GM18507 (cell line): Measurements from ENCODE around the gene PLCD4.
A peak's percentile ranks its signal among the peaks of the same experiment; 100 is the strongest.

Experiments
- DNase-seq: peaks from one replicate; pipeline ENCODE4 v3.0.0; 2011; ENCODE audit warnings: low read depth; ENCODE audit not compliant: insufficient read length; ENCODE audit errors: extremely low spot score
- FAIRE-seq: peaks from 2 replicates; lab custom pipeline; 2011; peaks lifted over from hg19 to GRCh38; lab: Jason Lieb, UNC

The PLCD4 gene

DNA sequence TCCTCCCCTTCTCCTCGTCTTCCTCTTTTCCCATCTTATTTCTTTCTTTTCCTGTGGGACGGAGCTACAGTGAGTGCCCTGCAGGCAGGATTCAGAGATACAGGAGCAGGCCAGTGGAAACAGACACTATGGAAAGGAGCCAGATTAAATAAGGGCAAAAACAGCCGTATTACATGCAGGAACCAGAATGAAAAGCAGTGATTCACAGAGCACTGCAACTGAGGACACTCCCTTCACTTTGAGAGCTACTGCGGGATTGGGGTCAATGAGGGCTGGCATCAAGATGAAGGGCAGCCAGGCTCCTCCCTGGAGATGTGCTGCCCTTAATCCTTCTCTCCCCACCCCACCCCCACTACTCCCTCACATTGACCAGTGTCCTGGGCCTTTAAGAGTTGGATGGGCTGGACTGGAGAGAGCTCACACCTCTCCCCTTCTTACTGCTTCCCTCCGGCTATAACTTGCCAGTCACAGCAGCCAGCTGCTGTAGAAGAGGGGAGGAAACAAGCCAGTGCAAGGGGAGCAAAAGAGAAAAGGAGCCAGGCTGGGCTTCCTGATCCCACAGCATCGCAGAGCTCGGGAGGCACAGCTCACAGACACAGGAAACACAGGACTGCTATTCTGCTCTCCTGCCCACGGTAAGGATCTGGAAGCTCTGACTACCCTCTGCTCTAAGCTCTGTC lies at the start of gene PLCD4:
Gene PLCD4, plus strand, starts transcription at position 464 of the 680 bp plus-strand sequence. CDS start 7,841 bp downstream, outside the sequence.
- FAIRE-seq (no peak), DNase-seq (no peak)

GRCh38 chr2:218557941-218558340 lies 49.8 kb upstream of the PLCD4 start:
- FAIRE-seq = no peak
- no peak for DNase-seq

- no peak for FAIRE-seq
- no peak for DNase-seq
Measured at GRCh38 chr2:218558986-218559385, 48.7 kb upstream of the PLCD4 start.

DNA sequence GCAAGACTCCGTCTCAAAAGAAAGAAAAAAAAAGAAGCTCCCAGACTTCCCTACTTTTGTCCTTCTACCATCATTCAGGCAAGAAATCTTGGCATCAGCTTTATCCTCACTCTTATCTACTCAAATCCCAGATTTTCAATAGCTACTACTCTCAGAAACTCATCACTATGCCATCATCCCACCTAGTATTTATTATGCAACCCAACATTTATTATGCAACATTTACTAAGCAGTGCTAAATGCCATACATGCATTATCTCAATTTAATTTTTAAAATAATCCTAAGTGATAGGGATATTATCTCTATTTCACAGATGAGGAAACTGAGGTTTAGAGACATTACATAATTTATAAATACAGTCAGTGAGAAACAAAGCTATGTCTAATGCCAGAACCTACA lies 43.6 kb upstream of the PLCD4 start:
- FAIRE-seq = no peak
- DNase-seq = no peak

- DNase-seq = no peak
- FAIRE-seq = no peak
Measured at GRCh38 chr2:218566296-218566695, 41.4 kb upstream of the PLCD4 start.

DNA sequence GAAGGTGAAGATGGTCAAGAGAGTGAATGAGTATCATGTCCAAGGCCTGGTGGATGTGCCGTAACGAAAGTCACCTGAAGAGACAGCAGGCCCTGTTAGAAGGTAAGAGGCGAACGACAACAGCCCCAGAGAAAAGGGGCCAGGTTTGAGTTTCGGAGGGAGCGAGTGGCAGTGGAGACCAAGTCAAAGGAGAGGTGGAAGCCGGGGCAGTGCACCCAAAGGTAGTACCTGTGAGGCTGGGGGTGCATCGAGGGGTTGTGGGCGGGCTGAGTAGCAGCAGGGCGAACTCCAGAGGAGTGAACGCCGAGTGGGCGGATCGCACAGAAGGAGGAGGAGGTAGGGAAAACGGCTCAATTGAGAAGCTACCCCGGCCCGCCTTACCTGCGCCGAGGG lies 39.9 kb upstream of the PLCD4 start:
- FAIRE-seq = peak; percentile 5
- peak; percentile 32 for DNase-seq

- DNase-seq = peak; percentile 94
- peak; percentile 97 for FAIRE-seq
Measured at GRCh38 chr2:218568190-218569037, 39.3 kb upstream of the PLCD4 start, which contains the start of the genes CNOT9 and USP37. Gene CNOT9 (plus strand): TSS chr2:218568839. CDS start chr2:218568955, 116 bp downstream. Gene USP37 (minus strand): TSS chr2:218568351. CDS start chr2:218558653, 9,698 bp downstream.

DNA sequence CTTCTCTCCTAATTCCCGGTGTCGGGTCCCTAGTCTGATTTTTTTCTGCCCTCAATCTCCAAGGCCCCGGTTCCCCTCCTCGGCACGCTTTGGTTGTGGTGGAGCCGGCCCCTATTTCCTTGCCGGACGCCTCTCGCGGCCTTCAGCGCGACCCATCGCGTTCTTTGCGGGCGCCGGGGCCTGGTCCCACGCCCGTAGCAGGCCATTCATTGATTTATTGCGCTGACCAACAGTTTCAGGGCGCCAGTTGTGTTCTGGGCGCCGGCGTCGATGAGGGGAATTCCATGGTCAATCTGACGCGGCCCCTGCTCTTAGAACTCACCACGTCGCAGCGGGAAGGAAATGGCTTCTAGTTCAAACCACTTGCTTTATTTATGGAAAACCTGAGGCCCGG lies 38.7 kb upstream of the PLCD4 start:
- peak; percentile 22 for DNase-seq
- peak; percentile 9 for FAIRE-seq

- FAIRE-seq = peak; percentile 64
- no peak for DNase-seq
Measured at GRCh38 chr2:218569661-218570500, 37.8 kb upstream of the PLCD4 start.

- DNase-seq (no peak), FAIRE-seq (no peak)
Measured at GRCh38 chr2:218570850-218571249, 36.8 kb upstream of the PLCD4 start.

GRCh38 chr2:218576854-218577253 lies 30.8 kb upstream of the PLCD4 start:
- DNase-seq = no peak
- no peak for FAIRE-seq

GRCh38 chr2:218577482-218578220 lies 30.0 kb upstream of the PLCD4 start:
- FAIRE-seq (no peak), DNase-seq (no peak)

- DNase-seq (no peak), FAIRE-seq (no peak)
Measured at GRCh38 chr2:218578272-218578877, 29.3 kb upstream of the PLCD4 start.

DNA sequence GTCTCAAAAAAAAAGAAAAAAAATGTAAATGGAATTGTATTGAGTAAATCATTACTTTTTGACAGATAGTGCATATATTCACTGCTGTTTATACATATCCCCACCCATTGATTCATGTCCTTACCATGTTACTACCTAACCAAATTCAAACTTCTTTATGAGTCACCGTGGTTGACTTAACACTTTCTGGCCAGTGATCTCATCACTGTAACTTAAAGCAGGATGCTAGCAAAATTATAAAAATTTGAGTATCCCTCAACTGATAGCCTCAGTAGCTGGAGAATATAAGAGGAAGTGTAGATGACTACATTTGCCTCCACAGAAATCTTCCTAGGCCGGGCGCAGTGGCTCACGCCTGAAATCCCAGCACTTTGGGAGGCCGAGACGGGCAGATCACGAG lies 25.6 kb upstream of the PLCD4 start:
- FAIRE-seq = no peak
- no peak for DNase-seq

DNA sequence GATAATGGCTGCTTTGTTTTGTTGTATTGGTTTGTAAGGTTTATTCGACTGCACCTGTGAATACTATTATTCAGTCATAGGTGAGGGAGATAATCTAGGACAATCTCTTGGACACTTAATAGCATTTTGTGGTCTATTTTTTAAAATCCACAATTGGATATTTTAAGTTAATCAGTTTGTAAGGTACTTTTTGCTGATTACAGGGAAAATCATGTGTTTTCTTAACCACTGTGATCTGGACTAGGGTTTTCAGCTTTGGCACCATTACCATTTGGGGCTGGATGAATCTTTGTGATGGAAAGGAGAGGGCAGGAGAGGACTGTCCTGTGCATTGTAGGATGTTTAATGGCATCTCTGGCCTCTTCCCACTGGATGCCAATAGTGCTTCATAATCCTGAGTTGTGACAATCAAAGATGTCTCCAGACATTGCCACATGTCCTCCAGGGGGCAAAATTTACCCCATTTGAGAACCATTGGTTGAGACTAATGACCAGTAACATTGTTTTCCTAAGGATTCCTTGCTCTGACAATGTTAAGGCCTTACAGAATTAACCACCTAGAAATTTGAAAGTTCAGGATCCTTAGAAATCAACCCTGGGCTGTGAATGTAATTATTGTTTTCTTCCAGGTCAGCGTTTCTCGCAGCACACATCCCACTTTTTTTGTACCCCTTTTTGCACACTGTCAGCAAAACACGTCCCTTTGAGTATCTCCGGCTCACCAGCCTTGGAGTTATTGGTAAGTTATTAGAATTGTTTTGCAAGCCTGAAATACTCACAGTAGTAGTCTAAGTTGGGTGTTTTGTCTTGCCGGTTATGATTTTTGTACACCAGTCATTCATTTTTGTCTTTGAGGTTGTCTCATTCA lies 23.5 kb upstream of the PLCD4 start:
- DNase-seq (no peak), FAIRE-seq (peak; percentile 15)

GRCh38 chr2:218585541-218585940 lies 22.2 kb upstream of the PLCD4 start:
- DNase-seq = no peak
- no peak for FAIRE-seq

DNA sequence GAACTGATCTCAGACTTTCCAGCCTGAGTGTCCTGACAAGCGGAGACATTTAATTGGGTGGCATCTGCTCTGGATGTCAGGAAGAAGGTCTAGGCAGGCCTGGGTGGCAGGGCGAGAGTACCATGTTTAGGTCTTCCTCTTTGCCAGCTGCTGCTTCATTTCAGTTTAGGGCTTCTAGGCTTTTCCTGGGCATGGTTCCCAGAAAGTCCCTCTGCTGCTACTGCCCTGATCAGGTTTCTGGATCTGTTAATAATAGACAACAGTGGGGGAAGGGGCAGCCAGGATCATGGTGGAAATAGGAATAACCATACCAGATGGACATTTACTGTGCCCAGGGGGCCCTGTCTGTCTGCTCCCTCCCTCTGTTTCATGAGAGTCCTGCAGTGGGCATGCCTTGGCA lies 2.3 kb upstream of the PLCD4 start:
- DNase-seq = no peak
- FAIRE-seq = no peak

DNA sequence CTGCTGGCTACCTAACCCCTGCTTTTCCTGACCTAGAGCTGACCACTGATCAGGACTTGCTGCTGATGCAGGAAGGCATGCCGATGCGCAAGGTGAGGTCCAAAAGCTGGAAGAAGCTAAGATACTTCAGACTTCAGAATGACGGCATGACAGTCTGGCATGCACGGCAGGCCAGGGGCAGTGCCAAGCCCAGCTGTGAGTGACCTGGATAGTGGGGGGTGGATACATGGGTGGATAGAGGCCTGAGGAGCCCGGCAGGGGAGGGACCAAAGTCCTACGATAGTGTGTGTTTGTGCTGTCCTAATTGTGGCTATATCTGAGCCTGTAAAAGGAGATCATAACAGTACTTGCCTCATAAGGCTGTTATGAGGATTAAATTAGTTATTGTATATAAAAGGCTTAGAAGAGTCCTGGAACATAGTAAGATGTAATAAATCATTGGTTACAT lies 8.2 kb downstream of the PLCD4 start:
- no peak for FAIRE-seq
- no peak for DNase-seq
